ENCODE measurements around the gene DEFB132. TPM values are rescaled to one million over a fixed set of nuclear protein-coding genes. Genes with fewer than 3 reads are reported as not detected.

DEFB132 gene
- total RNA-seq, 1 experiment from 2014 or later = not detected

- in situ Hi-C loops (cut with HindIII; ENCODE audit: low pct_unique_long_range_greater_than_20kb, low sequenced_read_pairs) = no loop called here
- DNase-seq (ENCODE audit: low read depth, low spot score) = peak; percentile 99
These were observed 52.5 kb downstream of the DEFB132 start for GRCh38 chr20:309841-310644.

- in situ Hi-C loops (cut with HindIII; ENCODE audit: low pct_unique_long_range_greater_than_20kb, low sequenced_read_pairs) = no loop called here
- no peak for DNase-seq (ENCODE audit: low read depth, low spot score)
These were observed 53.1 kb downstream of the DEFB132 start for GRCh38 chr20:310645-311044.

Other genes starting within 250 kb of the DEFB132 start
- not detected in 2 replicates for gene DEFB125, start 170.1 kb upstream of the DEFB132 start, total RNA-seq (2014; rRNA removed; shearing (Covaris generic))
- gene DEFB126, start 115.1 kb upstream of the DEFB132 start, total RNA-seq (2014; rRNA removed; shearing (Covaris generic)) = 5.1 and 5.5 TPM in 2 replicates
- not detected in 2 replicates for gene DEFB127, start 100.3 kb upstream of the DEFB132 start, total RNA-seq (2014; rRNA removed; shearing (Covaris generic))
- not detected in 2 replicates for gene DEFB128, start 68.0 kb upstream of the DEFB132 start, total RNA-seq (2014; rRNA removed; shearing (Covaris generic))
- not detected in 2 replicates for gene DEFB129, start 30.5 kb upstream of the DEFB132 start, total RNA-seq (2014; rRNA removed; shearing (Covaris generic))
- gene C20orf96, start 33.0 kb downstream of the DEFB132 start, total RNA-seq (2014; rRNA removed; shearing (Covaris generic)) = 1.6 and 1.7 TPM in 2 replicates
- gene ZCCHC3, start 39.8 kb downstream of the DEFB132 start, total RNA-seq (2014; rRNA removed; shearing (Covaris generic)) = 25.5 and 29.7 TPM in 2 replicates
- 3.1 and 3.9 TPM in 2 replicates for gene SOX12, start 67.8 kb downstream of the DEFB132 start, total RNA-seq (2014; rRNA removed; shearing (Covaris generic))
- 38.2 and 41.8 TPM in 2 replicates for gene NRSN2, start 89.4 kb downstream of the DEFB132 start, total RNA-seq (2014; rRNA removed; shearing (Covaris generic))
- gene TRIB3, start 123.0 kb downstream of the DEFB132 start, total RNA-seq (2014; rRNA removed; shearing (Covaris generic)) = 146 and 157 TPM in 2 replicates
- 51.1 and 58.0 TPM in 2 replicates for gene RBCK1, start 150.6 kb downstream of the DEFB132 start, total RNA-seq (2014; rRNA removed; shearing (Covaris generic))
- gene TBC1D20, start 204.8 kb downstream of the DEFB132 start, total RNA-seq (2014; rRNA removed; shearing (Covaris generic)) = 62.5 and 63.0 TPM in 2 replicates